Panc1 (cell line): ENCODE results near the gene TRIO.

ENCODE experiments used
- CTCF ChIP-seq: fragments of 450-650 bp; IDR thresholded peaks from 2 replicates; pipeline ENCODE4 v1.5.1; 2017; ENCODE audit warnings: mild to moderate bottlenecking
- TCF7L2 ChIP-seq: IDR thresholded peaks from 2 replicates; pipeline ENCODE4 v1.6.1; 2011; ENCODE audit warnings: mild to moderate bottlenecking, low read depth, low read length, inconsistent platforms
- TF ChIP-seq, protein P1 (sequence below), 2 experiments: IDR thresholded peaks; 2 replicates each; pipeline ENCODE4 v1.6.1; 2011 to 2012; ENCODE audit warnings: low read depth in 2 of 2, control low read depth in 1 of 2, low read length in 1 of 2, mild to moderate bottlenecking in 1 of 2, moderate library complexity in 1 of 2; ENCODE audit not compliant: insufficient read depth in 1 of 2

GRCh38 chr5:14385019-14385418 is 241.9 kb downstream of the TRIO start:
- TF ChIP-seq CTCF = no peak
- TF ChIP-seq, protein P1, sequence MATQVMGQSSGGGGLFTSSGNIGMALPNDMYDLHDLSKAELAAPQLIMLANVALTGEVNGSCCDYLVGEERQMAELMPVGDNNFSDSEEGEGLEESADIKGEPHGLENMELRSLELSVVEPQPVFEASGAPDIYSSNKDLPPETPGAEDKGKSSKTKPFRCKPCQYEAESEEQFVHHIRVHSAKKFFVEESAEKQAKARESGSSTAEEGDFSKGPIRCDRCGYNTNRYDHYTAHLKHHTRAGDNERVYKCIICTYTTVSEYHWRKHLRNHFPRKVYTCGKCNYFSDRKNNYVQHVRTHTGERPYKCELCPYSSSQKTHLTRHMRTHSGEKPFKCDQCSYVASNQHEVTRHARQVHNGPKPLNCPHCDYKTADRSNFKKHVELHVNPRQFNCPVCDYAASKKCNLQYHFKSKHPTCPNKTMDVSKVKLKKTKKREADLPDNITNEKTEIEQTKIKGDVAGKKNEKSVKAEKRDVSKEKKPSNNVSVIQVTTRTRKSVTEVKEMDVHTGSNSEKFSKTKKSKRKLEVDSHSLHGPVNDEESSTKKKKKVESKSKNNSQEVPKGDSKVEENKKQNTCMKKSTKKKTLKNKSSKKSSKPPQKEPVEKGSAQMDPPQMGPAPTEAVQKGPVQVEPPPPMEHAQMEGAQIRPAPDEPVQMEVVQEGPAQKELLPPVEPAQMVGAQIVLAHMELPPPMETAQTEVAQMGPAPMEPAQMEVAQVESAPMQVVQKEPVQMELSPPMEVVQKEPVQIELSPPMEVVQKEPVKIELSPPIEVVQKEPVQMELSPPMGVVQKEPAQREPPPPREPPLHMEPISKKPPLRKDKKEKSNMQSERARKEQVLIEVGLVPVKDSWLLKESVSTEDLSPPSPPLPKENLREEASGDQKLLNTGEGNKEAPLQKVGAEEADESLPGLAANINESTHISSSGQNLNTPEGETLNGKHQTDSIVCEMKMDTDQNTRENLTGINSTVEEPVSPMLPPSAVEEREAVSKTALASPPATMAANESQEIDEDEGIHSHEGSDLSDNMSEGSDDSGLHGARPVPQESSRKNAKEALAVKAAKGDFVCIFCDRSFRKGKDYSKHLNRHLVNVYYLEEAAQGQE (IDR thresholded peaks at IDR 0.05; ENCODE audit: insufficient read depth in 1 of 2, low read depth in 2 of 2, low read length in 1 of 2) = no peak
- TF ChIP-seq TCF7L2 = no peak
